Fibroblast of the aortic adventitia (primary cell): ENCODE results near the gene FAM53B. TPM values are rescaled to one million over a fixed set of nuclear protein-coding genes. Genes with fewer than 3 reads are reported as not detected.

Experiments
- DNase-seq: peaks from one replicate; pipeline ENCODE4 v3.0.0-alpha.2; 2010; ENCODE audit warnings: low read depth
- H3K4me3 ChIP-seq: 2 replicates; pipeline ENCODE4 v1.5.1; 2011; ENCODE audit warnings: low read depth, mild to moderate bottlenecking, control low read depth, low read length, moderate library complexity
- CTCF ChIP-seq: IDR thresholded peaks from 2 replicates; pipeline ENCODE4 v1.5.1; 2011; ENCODE audit warnings: mild to moderate bottlenecking, low read length, control low read depth, inconsistent platforms; ENCODE audit not compliant: insufficient read depth
- total RNA-seq: library from RNA; depleted of rRNA; stranded (reverse); fragments of >200 nt; gene quantifications from 2 replicates; pipeline ENCODE4 v1.2.3, GENCODE V29; 2012; ENCODE audit warnings: low replicate concordance

FAM53B gene
- total RNA-seq, 1 donor, result 9.2 TPM

DNA sequence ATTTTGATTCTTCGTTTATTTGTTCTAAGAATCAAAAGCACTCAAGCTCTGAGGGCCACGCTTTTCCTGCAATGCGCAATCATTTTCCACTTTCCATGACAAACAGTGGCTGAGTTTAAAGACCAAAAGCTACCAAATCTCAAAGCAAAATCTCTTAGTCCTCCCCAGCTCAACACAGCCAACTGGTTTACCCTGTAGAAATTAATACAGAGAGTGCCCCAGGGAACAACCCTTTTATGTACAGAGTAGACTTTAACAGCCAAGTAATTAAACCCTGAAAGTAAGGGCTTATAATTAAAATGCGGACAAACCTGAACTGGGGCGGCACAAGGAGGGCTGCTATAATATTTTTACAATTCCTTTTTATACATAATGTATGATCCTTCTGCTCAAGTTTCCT is 53.2 kb downstream of the FAM53B start:
- TF ChIP-seq CTCF, result no peak
- no peak overlapping the region for H3K4me3 ChIP-seq
- no peak for DNase-seq

DNA sequence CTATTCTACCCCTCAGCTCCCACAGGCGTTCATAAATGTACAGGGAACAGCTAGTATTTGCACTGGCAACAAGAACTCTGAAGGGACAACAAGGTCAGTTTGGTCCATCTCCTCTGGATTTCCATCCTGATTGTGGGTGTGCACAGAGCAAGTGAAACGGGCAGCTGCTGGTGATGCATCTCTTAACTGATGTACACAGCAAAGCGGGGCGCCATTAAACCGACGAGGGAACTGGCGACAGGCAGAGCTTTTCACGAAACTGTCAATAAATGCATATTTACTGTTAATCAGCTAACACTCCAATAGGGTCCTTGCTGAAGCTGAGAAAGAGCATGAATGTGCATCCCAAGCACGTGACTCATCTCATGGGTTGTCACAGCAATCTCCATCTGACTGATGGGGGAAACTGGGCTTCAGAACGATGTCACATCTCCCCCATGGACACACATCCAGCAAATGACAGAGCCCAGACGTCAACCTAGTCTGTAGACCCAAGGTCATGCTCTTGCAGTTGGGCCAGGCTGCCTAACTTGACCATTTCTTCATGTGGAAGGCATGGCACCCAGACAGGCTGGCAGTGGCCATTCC is 54.2 kb downstream of the FAM53B start:
- no peak for DNase-seq
- TF ChIP-seq CTCF, result no peak
- H3K4me3 ChIP-seq, result no peak overlapping the region

DNA sequence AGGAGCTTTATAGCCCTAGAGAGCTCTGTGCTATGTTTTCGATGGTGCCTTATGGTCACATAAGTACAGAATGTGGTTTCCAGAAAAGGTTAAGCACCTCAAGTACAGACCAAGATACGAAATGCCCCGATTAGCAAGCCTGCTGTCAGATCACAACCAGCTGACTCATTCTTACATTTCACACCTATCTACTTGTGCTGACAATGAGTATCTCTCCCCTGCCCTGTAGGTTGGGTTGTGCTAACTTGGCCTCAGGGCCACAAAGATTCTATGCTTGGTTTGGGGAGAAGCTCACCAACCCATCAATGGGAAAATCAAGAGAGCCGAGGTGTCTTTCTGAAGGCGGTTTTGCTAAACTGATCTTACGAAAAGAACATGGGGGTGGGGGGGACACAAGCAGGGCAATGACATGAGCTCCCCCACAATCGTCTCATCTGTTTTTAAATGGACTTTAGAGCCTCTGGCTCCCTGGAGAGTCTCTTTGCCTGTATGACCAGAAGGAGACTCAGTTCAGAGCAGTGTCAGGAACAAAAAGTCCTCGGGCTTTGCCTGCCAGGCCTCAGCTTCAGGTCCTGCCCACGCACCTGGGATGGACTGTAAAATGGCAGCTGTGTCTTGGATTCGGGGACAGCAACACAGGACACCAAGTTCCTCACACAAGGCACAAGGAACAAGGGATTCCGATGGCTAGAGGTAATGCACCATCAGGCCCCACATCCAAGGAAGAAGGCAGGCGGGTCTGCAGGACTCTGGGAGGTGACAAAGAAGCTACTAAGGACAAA is 55.1 kb downstream of the FAM53B start:
- TF ChIP-seq CTCF, result no peak
- H3K4me3 ChIP-seq, result no peak overlapping the region
- DNase-seq, result no peak

GRCh38 chr10:124688386-124688785 is 55.8 kb downstream of the FAM53B start:
- DNase-seq, result no peak

DNA sequence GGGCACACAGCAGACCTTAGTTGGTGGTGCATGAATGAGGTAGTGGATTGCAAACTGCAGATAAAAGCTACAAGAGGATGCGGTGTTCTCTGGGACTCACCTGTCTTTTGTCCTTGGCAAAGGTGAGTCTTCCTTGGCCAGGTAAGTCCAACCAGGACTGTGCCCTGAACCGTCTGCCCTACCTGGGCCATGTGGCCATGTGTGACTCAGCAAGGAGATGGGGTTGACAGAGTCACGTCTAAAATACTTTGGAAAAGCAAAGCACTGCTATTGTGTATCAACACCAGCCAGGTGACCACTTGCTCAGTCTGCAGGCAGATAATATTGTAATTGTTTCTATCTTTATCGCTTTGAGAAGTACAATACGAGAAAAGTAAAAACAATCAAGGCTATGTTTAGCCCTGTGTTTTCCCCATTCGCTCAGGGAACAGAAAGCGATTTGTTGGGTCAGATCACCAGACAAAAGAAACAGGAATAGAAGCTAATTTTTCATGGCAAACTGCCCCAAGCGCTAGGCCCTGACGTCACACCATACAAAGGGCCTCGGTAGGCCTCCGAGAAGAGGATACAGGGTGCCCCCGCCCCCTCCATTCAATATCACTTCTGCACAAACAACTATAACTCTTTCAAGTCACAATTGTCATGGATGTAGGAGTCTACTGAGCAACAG is 57.3 kb downstream of the FAM53B start:
- DNase-seq, result no peak
- TF ChIP-seq CTCF, result no peak

More at GRCh38 chr10:124688386-124688785, 55.8 kb downstream of the FAM53B start:
- TF ChIP-seq CTCF, result no peak
- H3K4me3 ChIP-seq, result no peak overlapping the region

DNA sequence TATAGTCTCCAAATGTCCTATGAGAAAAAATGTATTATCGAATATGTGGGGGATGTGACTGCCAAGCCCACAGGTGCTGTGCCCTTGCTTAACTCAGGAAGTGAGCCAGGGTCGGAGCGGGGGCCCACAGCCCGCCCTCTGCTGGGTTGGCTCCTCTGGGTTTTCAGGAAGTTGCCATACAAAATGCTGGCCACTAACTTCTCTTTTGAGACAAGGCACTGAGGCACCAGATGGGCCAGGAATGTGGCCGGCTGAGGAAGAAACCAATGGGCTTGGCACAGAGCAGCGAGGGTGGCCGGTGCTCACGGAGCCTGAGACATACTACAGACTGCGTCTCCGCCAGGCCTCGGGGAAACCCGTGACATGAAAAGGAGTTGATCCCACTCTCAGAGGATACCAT is 58.9 kb downstream of the FAM53B start:
- H3K4me3 ChIP-seq, result no peak overlapping the region
- TF ChIP-seq CTCF, result no peak
- DNase-seq, result no peak

More for the DNA sequence above, 57.3 kb downstream of the FAM53B start:
- no peak overlapping the region for H3K4me3 ChIP-seq
